Body of pancreas (tissue), 4 donors: Measurements from ENCODE around the gene TULP4.

ENCODE experiments used
- POLR2A ChIP-seq, 3 donors: fragments of 450-650 bp; IDR thresholded peaks; one replicate each; pipeline ENCODE4 v1.6.1; 2016; ENCODE audit warnings: antibody characterized with exemption in 3 of 3, mild to moderate bottlenecking in 2 of 3
- TF ChIP-seq, protein P1 (sequence below), 7 experiments: fragments of 450-650 bp in 4 of 7; fragments of 200-600 bp in 3 of 7; sonication (generic) in 3 of 7; IDR thresholded peaks; one replicate each; pipeline ENCODE4 v1.5.1; 2016 to 2019; ENCODE audit warnings: antibody characterized with exemption in 7 of 7

GRCh38 chr6:158358450-158359077 is 46.3 kb downstream of the TULP4 start:
- TF ChIP-seq, protein P1, sequence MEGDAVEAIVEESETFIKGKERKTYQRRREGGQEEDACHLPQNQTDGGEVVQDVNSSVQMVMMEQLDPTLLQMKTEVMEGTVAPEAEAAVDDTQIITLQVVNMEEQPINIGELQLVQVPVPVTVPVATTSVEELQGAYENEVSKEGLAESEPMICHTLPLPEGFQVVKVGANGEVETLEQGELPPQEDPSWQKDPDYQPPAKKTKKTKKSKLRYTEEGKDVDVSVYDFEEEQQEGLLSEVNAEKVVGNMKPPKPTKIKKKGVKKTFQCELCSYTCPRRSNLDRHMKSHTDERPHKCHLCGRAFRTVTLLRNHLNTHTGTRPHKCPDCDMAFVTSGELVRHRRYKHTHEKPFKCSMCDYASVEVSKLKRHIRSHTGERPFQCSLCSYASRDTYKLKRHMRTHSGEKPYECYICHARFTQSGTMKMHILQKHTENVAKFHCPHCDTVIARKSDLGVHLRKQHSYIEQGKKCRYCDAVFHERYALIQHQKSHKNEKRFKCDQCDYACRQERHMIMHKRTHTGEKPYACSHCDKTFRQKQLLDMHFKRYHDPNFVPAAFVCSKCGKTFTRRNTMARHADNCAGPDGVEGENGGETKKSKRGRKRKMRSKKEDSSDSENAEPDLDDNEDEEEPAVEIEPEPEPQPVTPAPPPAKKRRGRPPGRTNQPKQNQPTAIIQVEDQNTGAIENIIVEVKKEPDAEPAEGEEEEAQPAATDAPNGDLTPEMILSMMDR (IDR thresholded peaks at IDR 0.05): peak in 4 of 7 experiments; percentile 13 to 24 (median 22)
- TF ChIP-seq POLR2A (IDR thresholded peaks at IDR 0.05): no peak
